Activated naive CD4-positive, alpha-beta T cell treated with anti-CD3 and anti-CD28 coated beads, Interleukin-2, amount 50 U/mL, for 72 hours (primary cell): Measurements from ENCODE around the gene TGM2. TPM values are rescaled to one million over a fixed set of nuclear protein-coding genes. Genes with fewer than 3 reads are reported as not detected.
A peak's percentile ranks its signal among the peaks of the same experiment; 100 is the strongest.

Experiments used
- ATAC-seq, 2 donors: fragments of 150-1000 bp; cut with Tn5 transposase; 2 replicates each; pipeline ENCODE4 v1.10.0; 2021; ENCODE audit warnings: mild to moderate bottlenecking in 2 of 2, moderate library complexity in 2 of 2
- DNase-seq, 2 donors: peaks; one replicate each; pipeline ENCODE4 v3.0.0; 2021 to 2022; ENCODE audit warnings: low spot score in 2 of 2
- H3K27ac Mint-ChIP-seq, 2 donors: one replicate each; pipeline ENCODE4 v1.8.0; 2022; ENCODE audit warnings: mild to moderate bottlenecking in 2 of 2, mixed read lengths in 2 of 2
- H3K36me3 Mint-ChIP-seq, 2 donors: one replicate each; pipeline ENCODE4 v1.8.0; 2022; ENCODE audit warnings: mixed read lengths in 2 of 2
- H3K9me3 Mint-ChIP-seq, 2 donors: one replicate each; pipeline ENCODE4 v1.8.0; 2022; ENCODE audit warnings: mixed read lengths in 2 of 2
- total RNA-seq, 2 donors: library from RNA; stranded (reverse); gene quantifications; one replicate each; pipeline ENCODE4 v1.2.3, GENCODE V29; 2022

TGM2 gene
- total RNA-seq, 2 donors from 2014 or later: 0.10 TPM; not detected in 1

DNA sequence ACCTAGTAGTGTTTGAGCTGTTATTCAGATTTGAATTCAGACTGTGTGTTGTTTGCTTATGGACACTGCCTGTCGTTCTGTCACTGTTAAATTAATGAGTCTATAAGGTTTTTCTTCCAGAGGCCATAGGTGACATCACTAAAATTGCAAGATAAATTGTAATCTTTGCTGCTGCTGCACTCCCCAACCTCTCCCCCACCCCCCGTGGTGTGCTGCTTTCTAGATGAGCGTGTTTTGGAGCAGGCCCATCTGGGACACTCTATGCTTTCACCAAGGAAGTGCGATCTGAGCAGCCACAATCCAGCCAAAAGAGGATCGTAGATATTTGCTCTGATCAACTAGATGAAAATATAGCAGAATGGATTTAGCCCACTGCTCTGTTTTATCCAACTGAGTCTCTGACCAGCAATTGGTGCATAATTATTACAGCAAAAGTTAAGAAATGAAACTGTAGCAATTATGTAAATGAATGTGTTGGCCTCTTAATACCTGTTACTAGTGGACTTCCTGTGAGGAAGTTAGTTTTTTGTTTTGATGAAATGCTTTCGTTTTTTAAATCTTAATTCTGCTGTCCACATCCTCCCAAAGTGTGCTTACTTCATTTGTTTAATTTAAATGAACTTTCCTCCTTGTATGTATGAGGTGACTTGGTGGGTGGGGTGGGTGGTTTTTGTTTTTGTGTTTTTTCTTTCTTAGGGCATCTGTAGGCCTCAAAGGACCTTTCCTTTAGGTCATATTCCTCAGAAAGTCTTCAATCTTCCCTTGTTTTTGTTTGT, 73.4 kb downstream of the TGM2 start:
- H3K27ac Mint-ChIP-seq: peak overlapping the region in 1 of 2 donors; percentile 47
- no peak for ATAC-seq

DNA sequence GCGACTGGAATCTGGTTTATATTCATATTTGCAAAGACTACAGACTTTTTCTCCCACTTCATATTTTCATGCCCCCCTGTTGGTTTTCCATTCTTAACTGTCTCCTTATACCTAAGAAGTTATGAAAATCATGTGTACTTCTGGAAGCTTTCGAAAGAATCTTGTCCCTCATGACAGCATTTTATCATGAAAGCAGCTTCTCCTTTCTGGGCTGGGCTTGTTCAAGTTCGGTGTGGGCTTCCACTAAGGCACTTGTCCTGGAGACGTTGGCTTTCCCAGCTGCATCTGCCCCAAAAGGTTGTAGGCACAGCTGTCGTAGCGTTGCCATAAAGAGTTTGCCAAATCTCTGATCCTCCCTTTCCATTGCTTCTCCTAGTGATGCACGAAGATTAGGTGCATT, 75.0 kb downstream of the TGM2 start:
- Mint-ChIP-seq H3K9me3 (no peaks in the 10 kb centered on the region), H3K27ac (no peak overlapping the region), H3K36me3 (peaks cover 0 to 3% of the 10 kb centered on the region in 2 donors)
- DNase-seq (no peak), ATAC-seq (no peak)

More for the DNA sequence above, 73.4 kb downstream of the TGM2 start:
- no peaks in the 10 kb centered on the region for H3K9me3 Mint-ChIP-seq
- no peaks in the 10 kb centered on the region for H3K36me3 Mint-ChIP-seq
- no peak for DNase-seq

DNA sequence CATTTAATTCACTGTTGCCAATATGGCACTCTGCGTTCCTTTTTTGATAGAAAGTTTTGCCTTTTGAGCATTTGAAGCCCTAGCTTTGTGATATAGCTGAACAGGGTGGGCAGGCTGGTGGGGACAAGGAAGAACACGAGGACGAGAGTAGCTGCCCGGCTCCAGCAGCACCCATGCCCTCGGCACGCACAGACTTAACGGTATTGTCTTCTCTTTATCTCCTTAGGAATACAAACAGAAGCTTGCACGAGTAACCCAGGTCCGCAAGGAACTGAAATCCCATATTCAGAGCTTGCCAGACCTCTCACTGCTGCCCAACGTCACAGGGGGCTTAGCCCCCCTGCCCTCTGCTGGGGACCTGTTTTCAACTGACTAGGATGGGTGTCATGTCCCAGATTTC, 75.6 kb downstream of the TGM2 start:
- H3K36me3 Mint-ChIP-seq: peaks cover 0 to 6% of the 10 kb centered on the region in 2 donors
- ATAC-seq (no peak), DNase-seq (no peak)
- H3K9me3 Mint-ChIP-seq: no peaks in the 10 kb centered on the region
- H3K27ac Mint-ChIP-seq: no peak overlapping the region

DNA sequence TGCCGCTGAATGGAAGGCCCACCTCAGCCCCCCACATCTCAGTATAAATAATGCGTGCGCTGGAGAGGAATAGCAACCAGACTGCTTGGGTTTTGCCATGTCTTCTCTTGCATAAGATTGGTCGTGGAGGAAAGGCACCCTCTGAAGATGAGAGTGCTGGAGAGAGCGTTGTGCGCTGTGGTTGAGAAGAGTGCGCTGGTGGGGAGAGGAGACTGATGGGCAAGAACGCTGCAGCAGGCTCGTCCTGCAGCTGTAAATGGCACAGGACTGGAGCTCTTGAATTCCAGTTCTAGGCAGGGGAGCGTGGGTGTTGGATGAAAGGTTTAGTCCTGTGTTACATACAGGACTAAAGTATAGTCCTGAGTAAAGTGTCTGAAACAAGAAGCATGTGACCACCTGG, 80.0 kb downstream of the TGM2 start:
- DNase-seq: no peak
- H3K27ac Mint-ChIP-seq: peak overlapping the region in 1 of 2 donors; percentile 72
- peaks cover 3 to 6% of the 10 kb centered on the region in 2 donors for H3K36me3 Mint-ChIP-seq
- H3K9me3 Mint-ChIP-seq: no peaks in the 10 kb centered on the region
- ATAC-seq: no peak

DNA sequence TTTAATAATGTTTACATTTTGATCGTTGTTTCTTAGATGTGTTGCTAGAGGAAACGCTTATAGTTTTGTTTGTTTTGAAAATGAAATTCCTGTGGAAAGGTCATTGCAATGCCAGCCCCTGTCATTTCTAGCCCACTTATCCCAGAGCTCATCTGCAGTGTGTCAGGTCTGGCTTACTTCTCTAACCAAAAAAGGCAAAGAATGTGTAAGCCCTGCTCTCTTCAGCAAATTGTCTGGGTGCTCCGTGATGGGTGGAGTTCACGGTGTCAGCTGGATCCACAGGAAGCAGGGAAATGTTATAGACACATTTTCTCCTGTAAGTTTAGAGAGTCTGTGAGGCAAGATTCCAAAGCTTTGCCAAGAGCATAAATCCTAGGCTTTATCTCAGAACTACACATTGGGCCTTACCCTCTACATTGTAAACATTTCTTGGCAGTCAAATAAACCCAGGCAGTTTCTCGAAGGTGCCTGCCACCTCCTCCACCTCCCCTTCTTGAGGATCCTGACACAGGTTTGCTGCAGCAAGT, 80.6 kb downstream of the TGM2 start:
- Mint-ChIP-seq H3K9me3 (no peaks in the 10 kb centered on the region), H3K36me3 (peaks cover 8 to 12% of the 10 kb centered on the region in 2 donors), H3K27ac (no peak overlapping the region)
- DNase-seq (no peak), ATAC-seq (no peak)

DNA sequence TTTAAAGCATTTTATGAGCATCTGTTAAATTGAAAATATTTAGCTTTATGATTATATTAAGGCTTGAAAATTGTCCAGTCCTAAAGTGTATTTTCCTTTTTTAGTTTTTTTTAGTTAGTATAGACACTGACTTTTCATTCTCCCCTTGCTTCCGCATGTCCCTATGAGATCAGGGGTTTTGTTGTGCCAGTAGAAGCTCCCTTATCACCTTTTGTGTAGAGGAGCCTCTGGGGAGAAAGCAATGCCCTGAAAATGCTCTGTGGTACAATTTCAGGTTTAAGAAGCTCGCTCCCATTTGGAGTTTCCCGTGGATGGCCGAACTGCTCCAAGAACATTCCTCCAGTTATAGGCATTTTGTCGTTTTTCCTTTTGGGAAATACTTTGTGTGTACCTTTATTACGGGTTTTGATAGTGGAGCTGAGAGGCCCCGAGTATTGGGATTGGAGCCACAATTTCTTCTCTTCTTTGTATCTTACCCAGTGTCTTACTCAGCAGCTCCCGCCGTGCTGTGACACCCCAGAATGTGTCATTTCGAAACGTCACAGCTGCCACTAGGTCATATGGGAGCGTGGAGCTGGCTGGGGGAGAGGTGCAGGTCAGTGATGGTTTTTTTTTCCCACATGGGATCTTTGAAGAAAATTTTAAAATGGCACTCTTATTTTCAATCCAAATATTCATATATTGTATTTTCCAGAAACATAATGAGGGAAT, 81.6 kb downstream of the TGM2 start:
- H3K27ac Mint-ChIP-seq: no peak overlapping the region
- peaks cover 18 to 22% of the 10 kb centered on the region in 2 donors for H3K36me3 Mint-ChIP-seq
- ATAC-seq (no peak), DNase-seq (no peak)
- no peaks in the 10 kb centered on the region for H3K9me3 Mint-ChIP-seq

DNA sequence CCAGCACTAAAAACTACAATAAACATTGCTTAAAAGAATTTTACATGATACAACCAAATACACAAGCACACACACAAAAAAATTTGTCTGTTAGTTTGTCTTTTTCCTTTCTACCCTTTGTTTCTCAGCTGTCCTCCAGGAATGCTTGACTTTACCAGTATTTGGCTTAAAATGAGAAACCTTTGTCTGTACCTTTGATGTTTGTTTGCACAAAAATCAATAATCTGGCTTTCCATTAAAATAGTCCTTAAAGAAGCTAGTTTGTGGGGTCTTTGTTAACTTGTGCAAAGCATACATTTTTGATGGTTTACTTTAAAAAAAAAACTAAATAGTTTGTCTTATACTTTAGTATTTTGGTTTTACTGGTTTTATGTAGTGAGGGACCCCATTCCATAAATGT, 82.2 kb downstream of the TGM2 start:
- H3K9me3 Mint-ChIP-seq: no peaks in the 10 kb centered on the region
- no peak overlapping the region for H3K27ac Mint-ChIP-seq
- DNase-seq (no peak), ATAC-seq (no peak)
- peaks cover 24 to 26% of the 10 kb centered on the region in 2 donors for H3K36me3 Mint-ChIP-seq

DNA sequence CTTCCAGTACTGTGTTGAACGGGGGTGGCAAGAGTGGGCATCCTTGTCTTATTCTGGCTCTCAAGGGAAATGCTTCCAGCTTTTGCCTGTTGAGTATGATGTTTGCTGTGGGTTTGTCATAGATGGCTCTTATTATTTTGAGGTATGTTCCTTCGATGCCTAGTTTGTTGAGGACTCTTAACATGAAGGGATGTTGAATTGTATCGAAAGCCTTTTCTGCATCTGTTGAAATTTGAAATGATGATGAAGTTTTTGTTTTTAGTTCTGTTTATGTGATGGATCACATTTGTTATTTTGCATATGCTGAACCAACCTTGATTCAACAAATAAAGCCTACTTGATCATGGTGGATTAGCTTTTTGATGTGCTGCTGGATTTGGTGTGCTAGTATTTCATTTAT, 83.5 kb downstream of the TGM2 start:
- DNase-seq (no peak), ATAC-seq (no peak)
- peaks cover 33 to 35% of the 10 kb centered on the region in 2 donors for H3K36me3 Mint-ChIP-seq
- no peaks in the 10 kb centered on the region for H3K9me3 Mint-ChIP-seq
- no peak overlapping the region for H3K27ac Mint-ChIP-seq

DNA sequence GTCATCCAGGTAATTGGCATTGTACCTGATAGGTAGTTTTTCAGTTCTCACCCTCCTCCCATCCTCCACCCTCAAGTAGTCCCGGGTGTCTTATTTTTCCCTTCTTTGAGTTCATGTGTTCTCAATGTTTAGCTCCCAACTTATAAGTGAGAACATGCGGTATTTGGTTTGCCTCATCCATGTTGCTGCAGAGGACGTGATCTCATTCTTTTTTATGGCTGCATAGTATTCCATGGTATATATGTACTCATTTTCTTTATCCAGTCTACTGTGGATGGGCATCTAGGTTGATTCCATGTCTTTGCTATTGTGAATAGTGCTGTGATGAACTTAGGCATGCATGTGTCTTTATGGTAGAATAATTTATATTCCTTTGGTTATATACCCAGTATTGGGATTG, 85.7 kb downstream of the TGM2 start:
- ATAC-seq: no peak
- H3K36me3 Mint-ChIP-seq: peaks cover 29 to 33% of the 10 kb centered on the region in 2 donors

DNA sequence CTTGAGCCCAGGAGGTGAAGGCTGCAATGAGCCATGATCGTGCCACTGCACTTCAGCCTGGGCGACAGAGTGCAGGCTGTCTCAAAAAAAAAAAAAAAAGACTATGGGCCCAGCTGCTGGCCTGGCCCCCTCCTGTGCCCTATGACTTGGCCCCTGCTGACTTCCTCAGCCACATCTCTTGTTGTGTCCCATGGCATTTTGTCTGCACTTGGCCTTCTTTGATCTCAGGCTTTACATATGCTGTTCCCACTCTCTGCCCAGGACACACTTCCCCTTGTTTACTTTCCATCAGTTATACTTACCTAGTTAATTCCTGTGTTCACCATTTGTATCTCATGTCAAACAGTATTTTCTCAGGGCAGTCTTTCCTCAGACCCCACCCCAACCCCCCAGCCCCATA, 87.0 kb downstream of the TGM2 start:
- ATAC-seq: no peak
- H3K36me3 Mint-ChIP-seq: peaks cover 29 to 33% of the 10 kb centered on the region in 2 donors
- no peaks in the 10 kb centered on the region for H3K9me3 Mint-ChIP-seq
- no peak for DNase-seq
- no peak overlapping the region for H3K27ac Mint-ChIP-seq

More for the DNA sequence above, 85.7 kb downstream of the TGM2 start:
- Mint-ChIP-seq H3K27ac (no peak overlapping the region), H3K9me3 (no peaks in the 10 kb centered on the region)
- DNase-seq: no peak

Other genes starting within 250 kb of the TGM2 start
- 10 to 100 TPM; 36.1 to 40.2 TPM for gene TTI1, start 131.8 kb downstream of the TGM2 start, total RNA-seq
- gene RPRD1B, start 131.5 kb downstream of the TGM2 start, total RNA-seq: 10 to 100 TPM; 40.2 to 44.0 TPM
- gene KIAA1755, start 95.5 kb upstream of the TGM2 start, total RNA-seq: not detected
- gene BPI, start 138.9 kb upstream of the TGM2 start, total RNA-seq: not detected
- not detected for gene LBP, start 181.2 kb upstream of the TGM2 start, total RNA-seq